Kidney epithelial cell (primary cell): Measurements from ENCODE around the gene WDR83. TPM values are rescaled to one million over a fixed set of nuclear protein-coding genes. Genes with fewer than 3 reads are reported as not detected.

Experiments used
- DNase-seq: peaks from one replicate; pipeline ENCODE4 v3.0.0-alpha.2; 2010; ENCODE audit warnings: low read depth
- H3K27me3 ChIP-seq: 2 replicates; pipeline ENCODE4 v1.6.0; 2011; ENCODE audit warnings: low read length; ENCODE audit not compliant: control insufficient read depth, insufficient read depth
- H3K36me3 ChIP-seq: 2 replicates; pipeline ENCODE4 v1.5.1; 2011; ENCODE audit warnings: low read length; ENCODE audit not compliant: control insufficient read depth, insufficient read depth
- H3K4me3 ChIP-seq: 2 replicates; pipeline ENCODE4 v1.5.1; 2011; ENCODE audit warnings: low read depth, mild to moderate bottlenecking, control low read depth, low read length
- total RNA-seq: library from RNA; depleted of rRNA; stranded (reverse); fragments of >200 nt; gene quantifications from 2 replicates; pipeline ENCODE4 v1.2.3, GENCODE V29; 2015
- TF ChIP-seq, protein P1 (sequence below): IDR thresholded peaks from 2 replicates; pipeline ENCODE4 v1.5.1; 2011; ENCODE audit warnings: mild to moderate bottlenecking, moderate library complexity, low read length, control low read depth, inconsistent platforms; ENCODE audit not compliant: insufficient read depth, poor library complexity, severe bottlenecking

Gene WDR83
- total RNA-seq, 1 donor from 2014 or later = 15.7 TPM

DNA sequence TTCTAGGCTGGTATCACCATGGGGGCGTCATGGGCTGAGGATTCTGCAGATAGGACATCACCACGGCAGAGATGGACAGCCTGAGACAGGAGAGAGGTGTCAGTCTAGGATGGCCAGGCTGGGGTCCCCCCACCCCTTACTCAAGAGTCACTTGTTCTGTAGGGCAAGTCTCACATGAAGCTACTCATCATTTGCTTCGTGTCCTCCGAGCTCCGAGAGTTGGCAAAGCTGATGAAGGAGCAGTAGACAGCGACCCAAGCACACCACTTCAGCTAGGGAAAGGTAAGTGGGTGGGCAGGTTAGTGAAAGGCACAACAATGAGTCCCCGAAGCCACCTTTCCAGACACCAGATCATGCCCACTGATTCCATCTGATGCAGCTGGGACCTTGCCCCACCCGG, 1.7 kb downstream of the WDR83 start:
- DNase-seq = no peak
- Histone ChIP-seq H3K27me3 (no peaks in the 10 kb centered on the region), H3K4me3 (peak overlapping the region; percentile 71), H3K36me3 (peaks cover 4% of the 10 kb centered on the region)
- TF ChIP-seq, protein P1, sequence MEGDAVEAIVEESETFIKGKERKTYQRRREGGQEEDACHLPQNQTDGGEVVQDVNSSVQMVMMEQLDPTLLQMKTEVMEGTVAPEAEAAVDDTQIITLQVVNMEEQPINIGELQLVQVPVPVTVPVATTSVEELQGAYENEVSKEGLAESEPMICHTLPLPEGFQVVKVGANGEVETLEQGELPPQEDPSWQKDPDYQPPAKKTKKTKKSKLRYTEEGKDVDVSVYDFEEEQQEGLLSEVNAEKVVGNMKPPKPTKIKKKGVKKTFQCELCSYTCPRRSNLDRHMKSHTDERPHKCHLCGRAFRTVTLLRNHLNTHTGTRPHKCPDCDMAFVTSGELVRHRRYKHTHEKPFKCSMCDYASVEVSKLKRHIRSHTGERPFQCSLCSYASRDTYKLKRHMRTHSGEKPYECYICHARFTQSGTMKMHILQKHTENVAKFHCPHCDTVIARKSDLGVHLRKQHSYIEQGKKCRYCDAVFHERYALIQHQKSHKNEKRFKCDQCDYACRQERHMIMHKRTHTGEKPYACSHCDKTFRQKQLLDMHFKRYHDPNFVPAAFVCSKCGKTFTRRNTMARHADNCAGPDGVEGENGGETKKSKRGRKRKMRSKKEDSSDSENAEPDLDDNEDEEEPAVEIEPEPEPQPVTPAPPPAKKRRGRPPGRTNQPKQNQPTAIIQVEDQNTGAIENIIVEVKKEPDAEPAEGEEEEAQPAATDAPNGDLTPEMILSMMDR = no peak

GRCh38 chr19:12668932-12669269, 2.3 kb downstream of the WDR83 start:
- TF ChIP-seq, protein P1 = no peak
- H3K4me3 ChIP-seq = peak overlapping the region; percentile 71
- H3K36me3 ChIP-seq = peaks cover 2% of the 10 kb centered on the region
- no peak for DNase-seq
- H3K27me3 ChIP-seq = no peaks in the 10 kb centered on the region

DNA sequence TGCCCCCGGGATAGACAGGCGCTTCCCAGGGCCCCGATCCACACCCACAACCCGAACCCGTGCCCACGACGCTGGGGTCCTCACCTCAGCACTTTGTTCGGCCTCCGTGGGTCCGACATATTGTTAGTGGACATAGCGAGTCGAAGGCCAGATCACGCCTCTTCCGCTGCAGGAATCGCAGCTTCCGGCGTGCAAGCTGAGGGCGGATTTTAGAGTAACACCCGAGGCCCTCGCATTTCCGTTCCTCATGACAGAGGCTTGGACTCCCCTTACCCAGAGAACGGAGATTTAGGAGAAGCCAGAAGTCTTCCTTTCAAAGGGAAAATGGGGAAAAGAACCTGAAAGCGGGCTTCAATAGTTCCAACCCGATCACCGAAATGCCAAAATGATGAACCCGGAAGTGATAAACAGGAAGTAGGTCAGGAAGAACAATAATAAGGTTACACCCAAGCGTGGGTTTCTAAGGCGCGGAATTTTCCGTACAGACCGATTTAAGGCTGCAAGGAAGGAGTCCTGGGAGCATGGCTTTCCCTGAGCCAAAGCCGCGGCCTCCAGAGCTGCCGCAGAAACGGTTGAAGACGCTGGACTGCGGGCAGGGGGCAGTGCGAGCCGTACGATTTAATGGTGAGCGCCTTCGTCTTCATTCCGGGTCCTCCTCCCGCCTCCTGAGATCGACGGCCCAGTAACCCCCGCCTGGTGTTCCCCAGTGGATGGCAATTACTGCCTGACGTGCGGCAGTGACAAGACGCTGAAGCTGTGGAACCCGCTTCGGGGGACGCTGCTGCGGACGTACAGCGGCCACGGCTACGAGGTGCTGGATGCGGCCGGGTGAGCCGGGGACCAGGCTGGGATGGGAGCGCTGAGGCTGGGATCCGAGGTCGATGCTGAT, 2.9 kb downstream of the WDR83 start:
- DNase-seq = no peak
- TF ChIP-seq, protein P1 = no peak
- H3K27me3 ChIP-seq = no peaks in the 10 kb centered on the region
- H3K4me3 ChIP-seq = peak overlapping the region; percentile 71
- H3K36me3 ChIP-seq = peaks cover 2% of the 10 kb centered on the region

DNA sequence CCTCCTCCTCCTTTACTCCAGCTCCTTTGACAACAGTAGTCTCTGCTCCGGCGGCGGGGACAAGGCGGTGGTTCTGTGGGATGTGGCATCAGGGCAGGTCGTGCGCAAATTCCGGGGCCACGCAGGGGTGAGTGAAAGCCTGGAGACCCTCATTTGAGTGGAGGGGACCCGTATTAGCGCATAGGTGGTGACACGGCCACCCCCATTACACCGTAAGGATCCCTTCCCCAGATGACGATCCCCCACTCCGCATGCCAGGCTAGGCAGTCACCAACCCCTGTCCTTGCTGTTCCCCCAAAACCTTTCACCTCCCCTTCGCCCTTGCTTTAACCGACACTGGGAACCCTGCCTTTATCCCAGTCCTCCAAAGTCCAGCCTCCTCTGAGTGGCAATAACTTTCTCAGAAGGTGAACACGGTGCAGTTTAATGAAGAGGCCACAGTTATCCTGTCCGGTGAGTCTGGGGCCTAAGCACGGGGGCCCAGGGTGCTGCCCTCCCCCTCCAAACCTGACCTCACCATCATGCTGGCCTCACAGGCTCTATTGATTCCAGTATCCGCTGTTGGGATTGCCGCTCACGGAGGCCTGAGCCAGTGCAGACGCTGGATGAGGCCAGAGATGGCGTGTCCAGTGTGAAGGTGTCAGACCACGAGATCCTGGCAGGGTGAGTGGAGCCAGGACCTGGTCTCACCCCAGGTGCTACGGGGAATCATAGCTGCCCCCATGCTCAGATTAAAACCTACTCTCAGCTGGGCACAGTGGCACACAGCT, 3.7 kb downstream of the WDR83 start:
- no peaks in the 10 kb centered on the region for H3K27me3 ChIP-seq

GRCh38 chr19:12672744-12673143, 6.1 kb downstream of the WDR83 start:
- DNase-seq = no peak
- no peaks in the 10 kb centered on the region for H3K27me3 ChIP-seq
- no peak overlapping the region for H3K4me3 ChIP-seq
- peaks cover 7% of the 10 kb centered on the region for H3K36me3 ChIP-seq
- TF ChIP-seq, protein P1 = no peak

More for the DNA sequence above, 3.7 kb downstream of the WDR83 start:
- Histone ChIP-seq H3K4me3 (peak overlapping the region; percentile 71), H3K36me3 (peaks cover 2% of the 10 kb centered on the region)
- no peak for DNase-seq
- TF ChIP-seq, protein P1 = no peak
